Mesendoderm (in vitro differentiated cells): ENCODE measurements around the gene KLHL30.

ENCODE experiments used
- DNase-seq: peaks from one replicate; pipeline ENCODE4 v3.0.0; 2013
- H2AK5ac ChIP-seq: 2 replicates; pipeline ENCODE4 v1.6.1; 2013; ENCODE audit warnings: low read length, inconsistent platforms
- H2BK120ac ChIP-seq: 2 replicates; pipeline ENCODE4 v1.6.1; 2013; ENCODE audit warnings: low read depth, mild to moderate bottlenecking, low read length, moderate library complexity, mixed read lengths
- H2BK15ac ChIP-seq: replicated peaks from 2 replicates; pipeline ENCODE4 v1.6.1; 2013; ENCODE audit warnings: low read depth, mild to moderate bottlenecking, moderate library complexity
- H2BK5ac ChIP-seq: 2 replicates; pipeline ENCODE4 v1.6.1; 2013; ENCODE audit warnings: low read length, inconsistent platforms
- H3K18ac ChIP-seq: 2 replicates; pipeline ENCODE4 v1.6.1; 2013; ENCODE audit warnings: mild to moderate bottlenecking, low read length, mixed read lengths
- H3K23ac ChIP-seq: one replicate; pipeline ENCODE4 v1.6.1; 2013; ENCODE audit warnings: low read length
- H3K27ac ChIP-seq: 2 replicates; pipeline ENCODE4 v1.5.1; 2013; ENCODE audit warnings: low read depth, mild to moderate bottlenecking, inconsistent platforms, low read length, moderate library complexity
- H3K27me3 ChIP-seq: 2 replicates; pipeline ENCODE4 v1.6.1; 2013; ENCODE audit warnings: low read length, control low read depth, mild to moderate bottlenecking, inconsistent platforms; ENCODE audit not compliant: insufficient read depth, poor library complexity
- H3K36me3 ChIP-seq: 2 replicates; pipeline ENCODE4 v1.6.1; 2013; ENCODE audit warnings: low read length, inconsistent platforms; ENCODE audit not compliant: control insufficient read depth, insufficient read depth
- H3K4ac ChIP-seq: one replicate; pipeline ENCODE4 v1.6.1; 2013; ENCODE audit warnings: low read depth, mild to moderate bottlenecking, low read length, moderate library complexity
- H3K4me1 ChIP-seq: 2 replicates; pipeline ENCODE4 v1.6.1; 2013; ENCODE audit warnings: low read depth, low read length, inconsistent platforms; ENCODE audit not compliant: control insufficient read depth
- H3K4me2 ChIP-seq: 2 replicates; pipeline ENCODE4 v1.6.1; 2013; ENCODE audit warnings: low read length
- H3K4me3 ChIP-seq: 2 replicates; pipeline ENCODE4 v1.5.1; 2013; ENCODE audit warnings: mild to moderate bottlenecking, low read length
- H3K56ac ChIP-seq: one replicate; pipeline ENCODE4 v1.6.1; 2013; ENCODE audit warnings: low read length
- H3K79me1 ChIP-seq: 2 replicates; pipeline ENCODE4 v1.6.1; 2013; ENCODE audit warnings: low read length, inconsistent platforms
- H3K79me2 ChIP-seq: 2 replicates; pipeline ENCODE4 v1.6.1; 2013; ENCODE audit warnings: mild to moderate bottlenecking, low read length; ENCODE audit not compliant: control insufficient read depth, insufficient read depth
- H3K9ac ChIP-seq: 2 replicates; pipeline ENCODE4 v1.6.1; 2013; ENCODE audit warnings: low read length, inconsistent platforms
- H4K5ac ChIP-seq: one replicate; pipeline ENCODE4 v1.6.1; 2013; ENCODE audit warnings: low read length
- H4K8ac ChIP-seq: one replicate; pipeline ENCODE4 v1.6.1; 2013; ENCODE audit warnings: low read depth, mild to moderate bottlenecking, control low read depth, low read length, moderate library complexity
- WGBS: extraction: QIAGEN DNeasy Blood & Tissue Kit; methylation state at CpG from one replicate; pipeline ENCODE4 v1.1.7; 2013; ENCODE audit warnings: low lambda C conversion rate, missing lambda C conversion rate; ENCODE audit not compliant: insufficient coverage; ENCODE audit errors: extremely low coverage; 5-methylcytosine and 5-hydroxymethylcytosine counted together

Gene KLHL30

DNA sequence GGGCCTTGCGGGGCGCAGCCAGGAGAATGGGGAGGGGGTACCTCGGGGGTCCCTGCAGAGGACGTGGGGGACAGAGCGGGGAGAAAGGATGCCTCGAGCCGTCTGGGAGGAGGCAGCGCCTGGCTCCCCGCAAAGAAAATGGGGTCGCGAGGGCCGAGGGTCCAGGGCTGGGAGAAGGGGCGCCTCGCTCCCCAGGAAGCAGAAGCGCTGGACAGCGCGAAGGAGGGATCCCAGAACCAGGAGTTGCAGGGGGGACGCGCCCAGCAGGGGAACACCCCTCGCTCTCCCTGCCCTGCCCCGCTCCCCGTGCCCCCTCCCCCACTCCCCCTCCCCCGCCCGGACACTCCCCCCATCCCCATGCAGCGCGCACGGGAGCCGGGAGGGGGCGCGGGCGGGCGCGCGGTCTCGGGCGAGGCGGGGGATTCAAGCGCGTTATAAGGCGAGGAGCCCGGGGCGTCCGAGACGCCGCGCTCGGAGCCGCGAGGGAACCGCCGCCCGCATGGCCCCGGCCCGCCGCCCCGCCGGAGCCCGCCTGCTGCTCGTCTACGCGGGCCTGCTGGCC, 20.1 kb downstream of the KLHL30 start, which contains the start of gene ERFE:
ERFE (plus strand) TSS at position 462 of the 562 bp plus-strand sequence; CDS start at position 500, 38 bp downstream.
- Histone ChIP-seq H3K79me1 (no peaks in the 10 kb centered on the region), H3K9ac (peak within 1 kb of the TSS; percentile 40), H2BK15ac (no peak within 1 kb of the TSS), H3K79me2 (no peaks in the 10 kb centered on the region), H3K4me2 (peak within 1 kb of the TSS; percentile 16), H3K36me3 (no peaks in the 10 kb centered on the region), H4K5ac (no peak within 1 kb of the TSS), H4K8ac (no peak within 1 kb of the TSS), H2BK5ac (no peak within 1 kb of the TSS), H3K4ac (no peak within 1 kb of the TSS), H3K27me3 (peaks cover 8% of the 10 kb centered on the region), H2AK5ac (no peak within 1 kb of the TSS), H3K23ac (no peak within 1 kb of the TSS), H3K56ac (peak within 1 kb of the TSS; percentile 61), H3K4me1 (no peaks in the 10 kb centered on the region), H2BK120ac (no peak within 1 kb of the TSS), H3K27ac (no peak within 1 kb of the TSS), H3K4me3 (no peak within 1 kb of the TSS), H3K18ac (no peak within 1 kb of the TSS)
- WGBS = no CpG with 5 or more reads among the region's 61 CpGs
- peak; percentile 65 for DNase-seq

DNA sequence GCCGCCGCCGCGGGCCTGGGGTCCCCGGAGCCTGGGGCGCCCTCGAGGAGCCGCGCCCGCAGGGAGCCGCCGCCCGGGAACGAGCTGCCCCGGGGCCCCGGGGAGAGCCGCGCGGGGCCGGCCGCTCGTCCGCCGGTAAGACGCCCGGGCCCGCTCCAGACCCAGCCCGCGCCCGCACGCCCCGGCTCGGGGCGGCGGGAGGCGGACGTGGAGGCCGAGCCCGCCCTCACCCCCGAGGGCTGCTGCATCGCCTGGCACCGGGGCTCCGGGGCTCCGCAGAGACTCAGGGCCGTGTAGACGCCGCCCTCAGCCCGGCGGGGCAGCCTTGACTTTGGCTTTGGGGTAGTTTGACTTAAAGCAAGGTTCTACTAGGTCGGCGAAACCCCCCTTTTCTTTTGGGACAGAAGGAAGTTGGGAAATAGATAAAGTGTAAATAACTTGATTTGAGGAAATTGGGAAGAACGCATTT, 20.6 kb downstream of the KLHL30 start:
- Histone ChIP-seq H2BK5ac (no peak overlapping the region), H3K4ac (no peak overlapping the region), H3K4me1 (no peaks in the 10 kb centered on the region), H3K36me3 (no peaks in the 10 kb centered on the region), H3K27me3 (peaks cover 11% of the 10 kb centered on the region), H3K4me3 (no peak overlapping the region), H2AK5ac (no peak overlapping the region), H3K18ac (no peak overlapping the region), H3K4me2 (peak overlapping the region; percentile 16), H3K27ac (no peak overlapping the region), H3K9ac (peak overlapping the region; percentile 40), H2BK15ac (no peak overlapping the region), H4K8ac (no peak overlapping the region), H2BK120ac (no peak overlapping the region), H3K79me2 (no peaks in the 10 kb centered on the region), H3K23ac (no peak overlapping the region), H3K79me1 (no peaks in the 10 kb centered on the region), H3K56ac (peak overlapping the region; percentile 61), H4K5ac (no peak overlapping the region)
- WGBS = no CpG with 5 or more reads among the region's 52 CpGs
- no peak for DNase-seq

DNA sequence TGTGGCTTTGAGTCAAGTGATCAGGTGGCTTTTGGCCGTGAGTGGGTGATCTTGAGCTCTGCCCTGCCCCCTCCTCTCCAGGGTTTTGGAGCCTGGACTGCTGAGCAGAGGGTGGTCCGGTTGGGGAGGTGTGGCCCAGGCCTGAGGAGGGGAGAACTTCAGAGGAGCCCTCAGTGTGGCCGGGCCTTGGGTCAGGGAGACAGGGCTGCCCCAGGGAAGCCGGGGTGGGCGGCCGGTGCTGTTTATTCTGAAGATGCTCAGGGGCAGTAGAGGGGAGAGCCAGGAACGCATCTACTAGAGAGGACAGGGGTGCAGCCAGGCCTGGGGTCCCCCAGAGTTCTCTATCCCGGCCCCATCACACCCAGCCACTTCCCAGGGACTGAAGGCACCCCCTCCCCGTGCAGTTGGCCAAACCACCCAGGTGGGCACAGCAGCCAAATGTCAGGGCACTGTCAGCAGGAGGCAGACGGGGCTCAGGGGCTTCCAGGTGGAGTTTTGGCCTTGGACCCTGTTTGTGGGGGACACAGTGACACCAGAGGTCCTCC, 21.3 kb downstream of the KLHL30 start:
- Histone ChIP-seq H3K4me3 (no peak overlapping the region), H3K9ac (no peak overlapping the region)

DNA sequence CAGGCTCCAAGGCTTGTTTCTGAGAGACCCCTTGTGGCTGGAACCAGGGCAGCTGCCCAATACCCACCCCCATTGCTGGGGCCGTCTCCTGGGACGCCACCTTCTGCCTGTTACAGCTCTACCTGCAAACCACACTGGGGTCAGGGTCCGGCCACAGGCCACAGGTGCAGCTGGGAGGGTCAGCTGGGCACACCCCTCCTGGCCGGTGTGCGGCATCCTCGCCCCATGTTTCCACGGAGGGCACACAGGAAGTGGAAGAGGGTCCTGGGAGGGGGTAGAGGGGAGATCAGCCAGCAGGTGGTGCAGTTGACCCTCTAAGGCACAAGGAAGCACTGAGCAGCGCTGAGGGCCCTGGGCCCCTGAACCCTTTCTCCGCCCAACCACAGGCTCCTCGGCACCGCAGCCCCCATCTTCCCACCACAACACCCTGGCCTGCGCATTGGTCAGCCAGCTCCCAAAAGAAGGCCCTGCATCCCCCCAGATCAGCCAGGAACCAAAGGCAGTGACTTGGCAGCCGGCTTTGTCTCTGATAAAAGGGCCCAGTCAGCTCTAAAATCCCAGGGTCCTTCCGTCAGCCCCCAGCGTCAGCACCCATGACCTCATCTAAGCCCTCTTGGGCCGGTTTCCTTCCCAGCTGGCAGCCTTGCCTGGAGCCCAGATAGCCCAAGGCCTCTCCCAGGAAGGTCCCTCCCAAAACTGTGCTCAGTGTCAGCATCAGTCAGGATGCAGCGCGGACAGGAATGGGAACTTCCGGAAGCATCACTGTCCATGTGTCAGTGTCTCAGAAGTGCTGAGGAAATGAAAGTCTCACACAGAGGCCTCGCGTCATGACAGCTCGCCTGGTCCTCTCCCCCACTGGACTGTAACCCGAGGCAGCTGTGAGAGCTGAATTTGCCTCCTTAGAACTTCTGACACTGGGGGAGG, 22.0 kb downstream of the KLHL30 start:
- Histone ChIP-seq H3K4ac (no peak overlapping the region), H3K27ac (no peak overlapping the region), H4K8ac (no peak overlapping the region), H2BK15ac (no peak overlapping the region), H3K18ac (no peak overlapping the region), H3K4me3 (no peak overlapping the region), H3K4me2 (no peak overlapping the region), H3K9ac (no peak overlapping the region), H3K4me1 (no peaks in the 10 kb centered on the region), H2AK5ac (no peak overlapping the region), H3K23ac (no peak overlapping the region), H3K56ac (no peak overlapping the region), H3K79me1 (no peaks in the 10 kb centered on the region), H4K5ac (no peak overlapping the region), H3K36me3 (no peaks in the 10 kb centered on the region), H3K79me2 (no peaks in the 10 kb centered on the region), H2BK120ac (no peak overlapping the region), H3K27me3 (peaks cover 11% of the 10 kb centered on the region), H2BK5ac (no peak overlapping the region)
- WGBS = no CpG with 5 or more reads among the region's 23 CpGs
- peak; percentile 39 for DNase-seq

More for the DNA sequence above, 21.3 kb downstream of the KLHL30 start:
- Histone ChIP-seq H3K18ac (no peak overlapping the region), H3K4me1 (no peaks in the 10 kb centered on the region), H2AK5ac (no peak overlapping the region), H3K79me1 (no peaks in the 10 kb centered on the region), H3K23ac (no peak overlapping the region), H4K5ac (no peak overlapping the region), H2BK5ac (no peak overlapping the region), H3K79me2 (no peaks in the 10 kb centered on the region), H2BK15ac (no peak overlapping the region), H3K4me2 (no peak overlapping the region), H3K36me3 (no peaks in the 10 kb centered on the region), H2BK120ac (no peak overlapping the region), H3K4ac (no peak overlapping the region), H3K56ac (no peak overlapping the region), H4K8ac (no peak overlapping the region), H3K27me3 (peaks cover 11% of the 10 kb centered on the region), H3K27ac (no peak overlapping the region)
- WGBS = no CpG with 5 or more reads among the region's 10 CpGs
- no peak for DNase-seq

DNA sequence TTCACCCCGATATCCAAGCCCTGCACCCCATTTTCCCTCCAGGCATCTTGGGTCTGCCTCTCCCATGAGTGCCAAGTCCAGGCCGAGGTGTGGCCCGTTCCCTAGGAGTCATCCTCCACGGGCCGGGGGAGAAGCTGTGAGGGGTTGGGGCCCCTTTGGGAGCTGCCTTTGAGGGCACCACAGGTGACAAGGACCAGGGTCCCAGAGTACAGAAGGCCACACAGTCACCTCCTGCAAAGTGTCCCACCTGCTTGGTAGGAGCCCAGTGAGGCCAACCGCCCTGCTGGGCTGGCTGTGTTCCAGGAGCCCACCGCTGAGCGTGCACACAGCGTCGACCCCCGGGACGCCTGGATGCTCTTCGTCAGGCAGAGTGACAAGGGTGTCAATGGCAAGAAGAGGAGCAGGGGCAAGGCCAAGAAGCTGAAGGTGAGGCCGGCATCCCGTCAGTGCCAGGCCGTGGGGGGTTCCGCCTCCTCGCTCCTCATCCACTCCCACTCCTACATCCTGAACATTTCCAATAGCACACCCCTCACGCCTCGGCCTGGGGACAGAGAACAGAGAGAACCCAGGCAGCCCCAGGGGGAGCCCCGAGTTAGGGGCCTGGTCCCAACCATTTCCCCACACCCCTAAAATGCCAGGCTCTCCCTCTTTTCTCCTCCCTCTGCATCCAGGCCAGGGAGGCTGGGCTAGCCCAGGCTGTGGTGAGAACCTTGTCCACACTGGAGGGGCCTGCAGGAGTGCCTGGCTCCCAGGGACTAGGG, 23.0 kb downstream of the KLHL30 start:
- no peak overlapping the region for H3K4me2 ChIP-seq
- H2AK5ac ChIP-seq = no peak overlapping the region
- H3K18ac ChIP-seq = no peak overlapping the region
- no peak overlapping the region for H4K8ac ChIP-seq
- no peaks in the 10 kb centered on the region for H3K79me1 ChIP-seq
- no peak overlapping the region for H2BK5ac ChIP-seq
- H2BK15ac ChIP-seq = no peak overlapping the region
- H2BK120ac ChIP-seq = no peak overlapping the region
- H3K56ac ChIP-seq = no peak overlapping the region
- DNase-seq = no peak
- no CpG with 5 or more reads among the region's 21 CpGs for WGBS
- H3K9ac ChIP-seq = no peak overlapping the region
- H3K36me3 ChIP-seq = no peaks in the 10 kb centered on the region
- H3K79me2 ChIP-seq = no peaks in the 10 kb centered on the region
- H3K27ac ChIP-seq = no peak overlapping the region
- no peak overlapping the region for H4K5ac ChIP-seq
- H3K4me1 ChIP-seq = no peaks in the 10 kb centered on the region
- no peak overlapping the region for H3K23ac ChIP-seq
- H3K4me3 ChIP-seq = no peak overlapping the region
- H3K4ac ChIP-seq = no peak overlapping the region
- peaks cover 11% of the 10 kb centered on the region for H3K27me3 ChIP-seq
